ENCODE measurements around the gene PATL2. TPM values are rescaled to one million over a fixed set of nuclear protein-coding genes. Genes with fewer than 3 reads are reported as not detected.
"Not testable (repeated sequence)": the region's sequence is repeated elsewhere in the genome, so short reads cannot be mapped to it uniquely, and the experiment has no call there.

The PATL2 gene
- 10.9 TPM for polyA plus RNA-seq (2012; ENCODE audit: low read depth, missing spikeins)

- no peak for DNase-seq (ENCODE audit: insufficient read length, low spot score)
- TF ChIP-seq PAX5 (IDR thresholded peaks at IDR 0.05; ENCODE audit: insufficient read depth, low read length, severe bottlenecking) (peak; percentile 51), POU2F2 (IDR thresholded peaks at IDR 0.05; ENCODE audit: low read depth, low read length) (peak; percentile 97), SPI1 (IDR thresholded peaks at IDR 0.05; ENCODE audit: low read depth, low read length) (no peak), POLR2AphosphoS5 (IDR thresholded peaks at IDR 0.05; ENCODE audit: low read depth, low read length) (peak; percentile 100), POLR2A (IDR thresholded peaks at IDR 0.05; ENCODE audit: low read depth, low read length) (peak; percentile 100), TAF1 (IDR thresholded peaks at IDR 0.05; ENCODE audit: low read depth, low read length) (peak; percentile 98)
- peak; percentile 91 for FAIRE-seq
Observed at GRCh38 chr15:44711096-44711742, at the start of gene PATL2, which contains the start of gene B2M. Gene PATL2 (minus strand): TSS chr15:44711323. CDS start chr15:44676490, 34,833 bp downstream. Gene B2M (plus strand): TSS chr15:44711517. CDS start chr15:44711547, 30 bp downstream.

- no peak for TF ChIP-seq POLR2A (IDR thresholded peaks at IDR 0.05; ENCODE audit: low read depth, low read length)
- no peak for TF ChIP-seq POLR2AphosphoS5 (IDR thresholded peaks at IDR 0.05; ENCODE audit: low read depth, low read length)
- TF ChIP-seq SPI1 (IDR thresholded peaks at IDR 0.05; ENCODE audit: low read depth, low read length) = no peak
- DNase-seq (ENCODE audit: insufficient read length, low spot score) = no peak
- FAIRE-seq = no peak
Observed at GRCh38 chr15:44753345-44753744, 42.2 kb upstream of the PATL2 start.

- not testable (repeated sequence) for DNase-seq (ENCODE audit: insufficient read length, low spot score); FAIRE-seq
Observed at GRCh38 chr15:44743454-44743853, 32.3 kb upstream of the PATL2 start.

DNA sequence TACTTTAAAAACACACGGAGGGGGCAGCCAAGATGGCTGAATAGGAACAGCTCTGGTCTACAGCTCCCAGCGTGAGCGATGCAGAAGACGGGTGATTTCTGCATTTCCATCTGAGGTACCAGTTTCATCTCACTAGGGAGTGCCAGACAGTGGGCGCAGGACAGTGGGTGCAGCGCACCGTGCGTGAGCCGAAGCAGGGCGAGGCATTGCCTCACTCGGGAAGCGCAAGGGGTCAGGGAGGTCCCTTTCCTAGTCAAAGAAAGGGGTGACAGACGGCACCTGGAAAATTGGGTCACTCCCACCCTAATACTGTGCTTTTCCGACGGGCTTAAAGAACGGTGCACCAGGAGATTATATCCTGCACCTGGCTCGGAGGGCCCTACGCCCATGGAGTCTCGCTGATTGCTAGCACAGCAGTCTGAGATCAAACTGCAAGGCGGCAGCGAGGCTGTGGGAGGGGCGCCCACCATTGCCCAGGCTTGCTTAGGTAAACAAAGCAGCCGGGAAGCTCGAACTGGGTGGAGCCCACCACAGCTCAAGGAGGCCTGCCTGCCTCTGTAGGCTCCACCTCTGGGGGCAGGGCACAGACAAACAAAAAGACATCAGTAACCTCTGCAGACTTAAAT, 28.2 kb upstream of the PATL2 start:
- not testable (repeated sequence) for FAIRE-seq

GRCh38 chr15:44738340-44738984, 27.3 kb upstream of the PATL2 start:
- no peak for DNase-seq (ENCODE audit: insufficient read length, low spot score)
- peak; percentile 33 for FAIRE-seq
- TF ChIP-seq POLR2A (IDR thresholded peaks at IDR 0.05; ENCODE audit: low read depth, low read length) (no peak), SPI1 (IDR thresholded peaks at IDR 0.05; ENCODE audit: low read depth, low read length) (no peak), POU2F2 (IDR thresholded peaks at IDR 0.05; ENCODE audit: low read depth, low read length) (no peak)

More for the DNA sequence above, 28.2 kb upstream of the PATL2 start:
- not testable (repeated sequence) for DNase-seq (ENCODE audit: insufficient read length, low spot score)

- FAIRE-seq (peak; percentile 89), DNase-seq (ENCODE audit: insufficient read length, low spot score) (no peak)
- no peak for TF ChIP-seq SPI1 (IDR thresholded peaks at IDR 0.05; ENCODE audit: low read depth, low read length)
Observed at GRCh38 chr15:44736181-44736765, 25.1 kb upstream of the PATL2 start, which contains the start of gene TRIM69. Gene TRIM69 (plus strand): TSS chr15:44736528. CDS start chr15:44736705, 177 bp downstream.

- peak; percentile 9 for FAIRE-seq
- no peak for DNase-seq (ENCODE audit: insufficient read length, low spot score)
- TF ChIP-seq POLR2AphosphoS5 (IDR thresholded peaks at IDR 0.05; ENCODE audit: low read depth, low read length) = no peak
- TF ChIP-seq SPI1 (IDR thresholded peaks at IDR 0.05; ENCODE audit: low read depth, low read length) = peak; percentile 71
- TF ChIP-seq TAF1 (IDR thresholded peaks at IDR 0.05; ENCODE audit: low read depth, low read length) = 0 out of 2 replicates have a peak, but pooled peaks have one; percentile 16
Observed at GRCh38 chr15:44735482-44736180, 24.5 kb upstream of the PATL2 start.

DNA sequence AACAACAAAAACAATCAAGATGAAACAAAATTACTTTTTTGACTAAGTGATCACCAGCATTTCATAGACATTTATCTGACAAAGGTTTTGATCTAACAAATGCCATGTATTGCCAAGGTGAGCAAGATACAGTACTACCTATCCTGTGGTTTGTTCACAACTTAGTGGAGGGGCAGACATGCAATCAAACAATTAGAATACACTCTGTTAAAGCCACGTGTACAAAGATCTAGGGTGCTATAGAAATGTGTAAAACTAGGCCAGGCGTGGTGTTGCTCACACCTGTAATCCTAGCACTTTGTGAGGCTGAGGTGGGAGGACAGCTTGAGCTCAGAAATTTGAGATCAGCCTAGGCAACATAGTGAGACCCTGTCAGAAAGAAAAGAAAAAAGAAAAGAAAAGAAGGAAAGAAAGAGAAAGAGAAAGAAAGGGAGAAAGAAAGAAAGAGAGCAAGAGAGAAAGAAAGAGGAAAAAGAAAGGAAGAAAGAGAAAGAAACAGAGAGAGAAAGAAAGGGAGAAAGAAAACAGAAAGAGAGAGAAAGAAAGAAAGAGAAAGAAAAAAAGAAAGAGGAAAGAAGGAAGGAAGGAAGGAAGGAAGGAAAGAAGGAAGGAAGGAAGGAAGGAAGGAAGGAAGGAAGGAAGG, 23.8 kb upstream of the PATL2 start:
- DNase-seq (ENCODE audit: insufficient read length, low spot score) = no peak
- FAIRE-seq = peak; percentile 77
- TF ChIP-seq SPI1 (IDR thresholded peaks at IDR 0.05; ENCODE audit: low read depth, low read length) (no peak), POLR2A (IDR thresholded peaks at IDR 0.05; ENCODE audit: low read depth, low read length) (no peak), POU2F2 (IDR thresholded peaks at IDR 0.05; ENCODE audit: low read depth, low read length) (no peak), PAX5 (IDR thresholded peaks at IDR 0.05; ENCODE audit: insufficient read depth, low read length, severe bottlenecking) (no peak), POLR2AphosphoS5 (IDR thresholded peaks at IDR 0.05; ENCODE audit: low read depth, low read length) (no peak), TAF1 (IDR thresholded peaks at IDR 0.05; ENCODE audit: low read depth, low read length) (no peak)

DNA sequence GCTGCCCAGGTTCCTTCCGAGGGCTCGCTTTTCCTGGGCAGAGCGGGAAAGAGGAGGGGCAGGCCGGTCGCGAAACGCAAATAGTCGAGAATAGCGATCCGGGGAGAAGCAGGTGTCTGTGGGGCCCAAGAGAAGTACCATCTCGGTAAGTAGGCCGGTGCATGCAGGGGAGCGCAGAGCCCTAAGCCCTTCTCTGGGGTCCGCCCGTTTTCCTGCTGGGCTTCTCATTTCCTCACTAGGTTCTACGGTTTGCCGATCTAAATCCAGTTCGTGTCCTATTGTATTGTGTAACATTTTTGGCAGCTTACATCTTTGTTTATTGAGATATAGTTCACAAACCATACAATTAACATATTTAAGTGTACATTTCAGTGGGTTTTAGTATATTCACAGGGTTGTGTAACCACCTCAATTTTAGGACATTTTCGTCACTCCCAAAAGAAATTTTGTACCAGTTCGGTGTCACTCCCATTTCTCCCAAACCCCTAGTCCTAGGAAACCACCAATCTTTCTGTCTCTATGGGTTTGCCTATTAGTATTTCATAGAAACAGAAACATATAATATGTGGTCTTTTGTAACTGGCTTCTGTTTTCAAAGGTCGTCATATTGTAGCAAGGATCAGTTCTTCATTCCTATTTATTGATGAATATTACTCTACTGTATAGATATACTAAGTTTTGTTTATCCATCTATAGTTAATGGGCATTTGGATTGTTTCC, 18.4 kb upstream of the PATL2 start:
- FAIRE-seq (peak; percentile 50), DNase-seq (ENCODE audit: insufficient read length, low spot score) (no peak)
- 0 out of 2 replicates have a peak, but pooled peaks have one; percentile 20 for TF ChIP-seq SPI1 (IDR thresholded peaks at IDR 0.05; ENCODE audit: low read depth, low read length)
- TF ChIP-seq POU2F2 (IDR thresholded peaks at IDR 0.05; ENCODE audit: low read depth, low read length) = no peak
- TF ChIP-seq TAF1 (IDR thresholded peaks at IDR 0.05; ENCODE audit: low read depth, low read length) = peak; percentile 56; the same call in 1 of the 2 replicates
- no peak; the same call in 1 of the 2 replicates for TF ChIP-seq POLR2AphosphoS5 (IDR thresholded peaks at IDR 0.05; ENCODE audit: low read depth, low read length)
- TF ChIP-seq POLR2A (IDR thresholded peaks at IDR 0.05; ENCODE audit: low read depth, low read length) = peak; percentile 78

All from GM12891 (cell line).